B cell (primary cell): Measurements from ENCODE around the gene PPP2R5C. TPM values are rescaled to one million over a fixed set of nuclear protein-coding genes. Genes with fewer than 3 reads are reported as not detected.

Source experiments
- ATAC-seq: fragments of 200-7000 bp; cut with Tn5 transposase; one replicate; pipeline ENCODE4 v1.10.0; 2021; ENCODE audit warnings: low read depth, mild to moderate bottlenecking, moderate number of reproducible peaks, moderate library complexity
- CTCF ChIA-PET: fragments of 350-600 bp; sonication (Branson Sonifier 250); formaldehyde crosslinking; loops from one replicate; lab custom pipeline; 2021; ENCODE audit warnings: antibody characterized with exemption, inconsistent platforms; lab: Charles Lee
- POLR2A ChIA-PET: fragments of 350-600 bp; sonication (Branson Sonifier 250); formaldehyde crosslinking; loops from one replicate; lab custom pipeline; 2021; ENCODE audit warnings: antibody characterized with exemption; lab: Charles Lee
- DNase-seq: peaks from one replicate; pipeline ENCODE4 v3.0.0; 2013
- H2AFZ ChIP-seq: 2 replicates; pipeline ENCODE4 v1.6.1; 2012; ENCODE audit warnings: mild to moderate bottlenecking, low read depth, low read length; ENCODE audit not compliant: insufficient read depth, poor library complexity, severe bottlenecking
- H3K27ac ChIP-seq, 2 donors: 1 replicate in 1 of 2; 2 replicates in 1 of 2; pipeline ENCODE4 v1.5.1; 2012 to 2013; ENCODE audit warnings: low read length in 2 of 2, mild to moderate bottlenecking in 2 of 2, moderate library complexity in 1 of 2
- H3K27me3 ChIP-seq, 4 experiments: fragments of 200-600 bp in 1 of 4; sonication (generic) in 1 of 4; replicated peaks in 1 of 4; 1 replicate in 2 of 4; 2 replicates in 2 of 4; pipeline versions ENCODE4 v1.6.1 to v1.7.0; 2013 to 2016; ENCODE audit warnings: low read length in 3 of 4, mild to moderate bottlenecking in 2 of 4, mixed read lengths in 1 of 4, moderate library complexity in 1 of 4; ENCODE audit not compliant: insufficient read depth in 4 of 4, control insufficient read depth in 3 of 4; ENCODE audit errors: control extremely low read depth in 1 of 4
- H3K36me3 ChIP-seq, 2 experiments: replicated peaks in 1 of 2; 1 replicate in 1 of 2; 2 replicates in 1 of 2; pipeline versions ENCODE4 v1.6.1 to v1.7.1; 2013; ENCODE audit warnings: low read length in 1 of 2; ENCODE audit not compliant: insufficient read depth in 2 of 2, control insufficient read depth in 1 of 2; ENCODE audit errors: control extremely low read depth in 1 of 2, extremely low read depth in 1 of 2
- H3K4me1 ChIP-seq, 2 donors: fragments of 200-600 bp in 1 of 2; sonication (generic) in 1 of 2; 1 replicate in 1 of 2; 2 replicates in 1 of 2; pipeline versions ENCODE4 v1.5.1 to v1.6.1; 2013 to 2017; ENCODE audit warnings: low read length in 2 of 2; ENCODE audit not compliant: control insufficient read depth in 2 of 2, insufficient read depth in 2 of 2
- H3K4me2 ChIP-seq: replicated peaks from 2 replicates; pipeline ENCODE3; 2012; ENCODE audit warnings: mild to moderate bottlenecking, low read depth, low read length; ENCODE audit not compliant: poor library complexity, severe bottlenecking
- H3K4me3 ChIP-seq, 5 experiments: fragments of 200-600 bp in 1 of 5; sonication (generic) in 1 of 5; 1 replicate in 3 of 5; 2 replicates in 2 of 5; pipeline versions ENCODE4 v1.5.1 to v1.7.0; 2011 to 2016; ENCODE audit warnings: low read length in 4 of 5, mild to moderate bottlenecking in 4 of 5, low read depth in 2 of 5, control low read depth in 1 of 5, moderate library complexity in 1 of 5; ENCODE audit not compliant: insufficient read depth in 1 of 5; ENCODE audit errors: control extremely low read depth in 1 of 5, extremely low read depth in 1 of 5
- H3K79me2 ChIP-seq: fragments of 200-600 bp; sonication (generic); one replicate; pipeline ENCODE4 v1.6.0; 2016; ENCODE audit warnings: low read length; ENCODE audit not compliant: control insufficient read depth, insufficient read depth
- H3K9ac ChIP-seq: fragments of 200-600 bp; sonication (generic); 2 replicates; pipeline ENCODE4 v1.6.1; 2017; ENCODE audit warnings: mild to moderate bottlenecking, low read length, moderate library complexity
- H3K9me3 ChIP-seq, 3 donors: one replicate each; pipeline versions ENCODE4 v1.6.1 to v1.7.1; 2013; ENCODE audit warnings: low read length in 2 of 3; ENCODE audit not compliant: control insufficient read depth in 2 of 3, insufficient read depth in 1 of 3; ENCODE audit errors: control extremely low read depth in 1 of 3
- H4K20me1 ChIP-seq: 2 replicates; pipeline ENCODE4 v1.6.0; 2012; ENCODE audit warnings: mild to moderate bottlenecking, low read length; ENCODE audit not compliant: insufficient read depth, control insufficient read depth, poor library complexity, severe bottlenecking
- H3K27ac Mint-ChIP-seq: one replicate; pipeline ENCODE4 v1.8.0; 2021; ENCODE audit warnings: mixed read lengths
- H3K27me3 Mint-ChIP-seq: one replicate; pipeline ENCODE4 v1.8.0; 2021; ENCODE audit warnings: mixed read lengths
- H3K4me1 Mint-ChIP-seq: one replicate; pipeline ENCODE4 v1.8.0; 2021; ENCODE audit warnings: mixed read lengths
- H3K4me3 Mint-ChIP-seq: one replicate; pipeline ENCODE4 v1.8.0; 2021; ENCODE audit warnings: mixed read lengths
- H3K9me3 Mint-ChIP-seq: one replicate; pipeline ENCODE4 v1.8.0; 2022; ENCODE audit warnings: mixed read lengths; ENCODE audit not compliant: insufficient read depth
- EZH2 ChIP-seq: IDR thresholded peaks from 2 replicates; pipeline ENCODE4 v1.6.1; 2012; ENCODE audit warnings: borderline replicate concordance, low read depth, mild to moderate bottlenecking, moderate library complexity, low read length; ENCODE audit not compliant: insufficient read depth, poor library complexity, severe bottlenecking
- WGBS: methylation state at CpG from one replicate; pipeline ENCODE4 v1.1.5; 2013; ENCODE audit warnings: missing lambda C conversion rate; ENCODE audit not compliant: insufficient coverage; 5-methylcytosine and 5-hydroxymethylcytosine counted together
- intact Hi-C: fragments of 100-400 bp; cut with micrococcal nuclease; formaldehyde crosslinking; loops from one replicate; pipeline ENCODE4 v1.10.0; 2022
- polyA plus RNA-seq: library from polyadenylated mRNA; depleted of rRNA; stranded (reverse); fragments of >200 nt; gene quantifications from 2 replicates; pipeline ENCODE4 v1.2.3, GENCODE V29; 2012
- total RNA-seq, 2 donors: library from RNA; stranded (reverse); fragments of 120-200 nt in 1 of 2; gene quantifications; 1 replicate in 1 of 2; 2 replicates in 1 of 2; pipeline versions ENCODE4 v1.2.3 to v1.2.4, GENCODE V29; 2013 to 2022
- TF ChIP-seq, protein P1 (sequence below): fragments of 200-600 bp; IDR thresholded peaks from one replicate; pipeline ENCODE4 v1.8.0; 2022; ENCODE audit warnings: antibody characterized with exemption, mild to moderate bottlenecking

The PPP2R5C gene
- total and polyA plus RNA-seq, 2 donors (not counting 1 experiment from before 2014, with no cell fraction given) = 91.7 to 330 TPM

DNA sequence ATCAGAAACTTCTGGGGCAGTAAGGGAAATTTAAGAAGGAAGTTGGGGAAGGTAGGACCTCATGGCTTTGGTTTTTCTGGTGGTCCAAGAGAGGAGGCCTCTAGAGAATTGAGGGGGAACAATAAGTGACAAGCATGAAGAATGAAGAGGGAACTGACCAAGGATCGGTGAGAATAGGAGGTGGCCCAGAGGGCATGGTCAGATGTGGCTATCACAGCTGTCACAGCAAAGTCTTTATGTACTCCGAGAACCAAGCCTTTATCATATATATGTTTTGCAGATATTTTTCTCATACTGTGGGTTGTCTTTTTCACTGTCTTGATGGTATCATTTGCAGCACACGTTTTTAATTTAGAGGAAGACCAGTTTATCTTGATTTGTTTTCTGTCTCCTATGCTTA is 64.3 kb downstream of the PPP2R5C start:
- H3K27ac Mint-ChIP-seq = peak overlapping the region; percentile 99
- peaks cover 69 to 70% of the 10 kb centered on the region in 2 donors for H3K4me1 ChIP-seq
- peaks cover 85% of the 10 kb centered on the region for H3K4me1 Mint-ChIP-seq
- CTCF ChIA-PET = interaction anchor here (0.7 to 4.2 kb wide), 5 partner anchors 10 to 55 kb away, joined by 3 to 53 read pairs (median 19); no protein-coding TSS in a partner anchor
- H3K79me2 ChIP-seq = peaks cover 88% of the 10 kb centered on the region
- H3K9ac ChIP-seq = peak overlapping the region; percentile 81
- POLR2A ChIA-PET = interaction anchor here (0.7 to 5.3 kb wide), 2 partner anchors 14 to 16 kb away, joined by 7 to 90 read pairs; no protein-coding TSS in a partner anchor
- no peak overlapping the region for H2AFZ ChIP-seq
- DNase-seq (no peak), ATAC-seq (no peak)
- intact Hi-C loops = loop anchor here (1.0 to 2.0 kb wide), 5 partner anchors 14 to 123 kb away; no protein-coding TSS in a partner anchor
- TF ChIP-seq, protein P1, sequence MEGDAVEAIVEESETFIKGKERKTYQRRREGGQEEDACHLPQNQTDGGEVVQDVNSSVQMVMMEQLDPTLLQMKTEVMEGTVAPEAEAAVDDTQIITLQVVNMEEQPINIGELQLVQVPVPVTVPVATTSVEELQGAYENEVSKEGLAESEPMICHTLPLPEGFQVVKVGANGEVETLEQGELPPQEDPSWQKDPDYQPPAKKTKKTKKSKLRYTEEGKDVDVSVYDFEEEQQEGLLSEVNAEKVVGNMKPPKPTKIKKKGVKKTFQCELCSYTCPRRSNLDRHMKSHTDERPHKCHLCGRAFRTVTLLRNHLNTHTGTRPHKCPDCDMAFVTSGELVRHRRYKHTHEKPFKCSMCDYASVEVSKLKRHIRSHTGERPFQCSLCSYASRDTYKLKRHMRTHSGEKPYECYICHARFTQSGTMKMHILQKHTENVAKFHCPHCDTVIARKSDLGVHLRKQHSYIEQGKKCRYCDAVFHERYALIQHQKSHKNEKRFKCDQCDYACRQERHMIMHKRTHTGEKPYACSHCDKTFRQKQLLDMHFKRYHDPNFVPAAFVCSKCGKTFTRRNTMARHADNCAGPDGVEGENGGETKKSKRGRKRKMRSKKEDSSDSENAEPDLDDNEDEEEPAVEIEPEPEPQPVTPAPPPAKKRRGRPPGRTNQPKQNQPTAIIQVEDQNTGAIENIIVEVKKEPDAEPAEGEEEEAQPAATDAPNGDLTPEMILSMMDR = no peak
- no peak for TF ChIP-seq EZH2
- no peaks in the 10 kb centered on the region for H3K27me3 Mint-ChIP-seq
- peak overlapping the region; percentile 89 for H3K4me2 ChIP-seq
- peaks cover 0 to 33% of the 10 kb centered on the region in 2 experiments for H3K36me3 ChIP-seq
- no peaks in the 10 kb centered on the region for H3K27me3 ChIP-seq
- peak overlapping the region; percentile 99 to 100 for H3K27ac ChIP-seq
- peaks cover 4% of the 10 kb centered on the region for H4K20me1 ChIP-seq
- H3K4me3 ChIP-seq = peak overlapping the region; percentile 2 to 58 (median 43)
- H3K9me3 Mint-ChIP-seq = no peaks in the 10 kb centered on the region
- no peaks in the 10 kb centered on the region for H3K9me3 ChIP-seq
- peak overlapping the region; percentile 84 for H3K4me3 Mint-ChIP-seq
- WGBS = no CpG with 5 or more reads among the region's 3 CpGs

DNA sequence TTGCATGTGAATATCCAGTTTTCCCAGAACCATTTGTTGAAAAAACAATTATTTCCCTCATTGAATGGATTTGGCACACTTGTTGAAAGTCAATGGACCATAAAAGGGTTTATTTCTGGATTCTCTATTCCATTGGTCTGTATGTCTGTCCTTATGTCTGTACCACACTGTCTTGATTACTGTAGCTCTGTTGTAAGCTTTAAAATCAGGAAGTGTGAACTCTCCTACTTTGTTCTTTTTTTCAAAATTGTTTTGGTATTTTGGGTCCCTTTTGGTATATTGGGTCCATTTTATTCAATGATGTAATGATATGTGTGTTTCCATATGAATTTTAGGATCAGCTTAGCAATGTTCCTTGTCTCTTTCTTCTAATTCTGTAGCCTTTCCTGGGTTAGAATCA is 64.8 kb downstream of the PPP2R5C start:
- Histone ChIP-seq H4K20me1 (peaks cover 5% of the 10 kb centered on the region), H3K4me1 (peaks cover 65 to 69% of the 10 kb centered on the region in 2 donors), H3K27ac (peak overlapping the region; percentile 99 to 100), H3K4me2 (peak overlapping the region; percentile 89), H3K9ac (peak overlapping the region; percentile 81), H3K36me3 (peaks cover 0 to 33% of the 10 kb centered on the region in 2 experiments), H3K4me3 (peak overlapping the region in 1 of 5 experiments; percentile 58), H3K27me3 (no peaks in the 10 kb centered on the region), H2AFZ (no peak overlapping the region), H3K79me2 (peaks cover 89% of the 10 kb centered on the region), H3K9me3 (no peaks in the 10 kb centered on the region)
- CTCF ChIA-PET = interaction anchor here (0.7 to 4.2 kb wide), 4 partner anchors 10 to 55 kb away, joined by 3 to 31 read pairs (median 11); no protein-coding TSS in a partner anchor
- peak overlapping the region; percentile 99 for H3K27ac Mint-ChIP-seq
- no peaks in the 10 kb centered on the region for H3K9me3 Mint-ChIP-seq
- intact Hi-C loops = no loop called here
- POLR2A ChIA-PET = interaction anchor here (0.7 to 5.3 kb wide), 2 partner anchors 14 to 692 kb away, joined by 7 to 90 read pairs; no protein-coding TSS in a partner anchor
- peak overlapping the region; percentile 84 for H3K4me3 Mint-ChIP-seq
- TF ChIP-seq, protein P1 = no peak
- TF ChIP-seq EZH2 = no peak
- ATAC-seq (no peak), DNase-seq (no peak)
- no peaks in the 10 kb centered on the region for H3K27me3 Mint-ChIP-seq
- peaks cover 84% of the 10 kb centered on the region for H3K4me1 Mint-ChIP-seq
